Measurements from ENCODE around the gene RNF11. TPM values are rescaled to one million over a fixed set of nuclear protein-coding genes. Genes with fewer than 3 reads are reported as not detected.

RNF11 gene
- total and polyA plus RNA-seq, 4 experiments from 2014 or later: 37.6 to 50.3 (median 42.1) TPM

- CTCF ChIA-PET (ENCODE audit: partially characterized antibody): interaction anchor here (1.6 kb wide), 1 partner anchor 28 kb away, joined by 4 read pairs; no protein-coding TSS in a partner anchor
- POLR2A ChIA-PET (ENCODE audit: partially characterized antibody): no interaction called here
- H3K27ac Mint-ChIP-seq: peak overlapping the region in 2 of 7 donors; percentile 38 to 41
Observed at GRCh38 chr1:51263147-51263877, 27.2 kb downstream of the RNF11 start.

DNA sequence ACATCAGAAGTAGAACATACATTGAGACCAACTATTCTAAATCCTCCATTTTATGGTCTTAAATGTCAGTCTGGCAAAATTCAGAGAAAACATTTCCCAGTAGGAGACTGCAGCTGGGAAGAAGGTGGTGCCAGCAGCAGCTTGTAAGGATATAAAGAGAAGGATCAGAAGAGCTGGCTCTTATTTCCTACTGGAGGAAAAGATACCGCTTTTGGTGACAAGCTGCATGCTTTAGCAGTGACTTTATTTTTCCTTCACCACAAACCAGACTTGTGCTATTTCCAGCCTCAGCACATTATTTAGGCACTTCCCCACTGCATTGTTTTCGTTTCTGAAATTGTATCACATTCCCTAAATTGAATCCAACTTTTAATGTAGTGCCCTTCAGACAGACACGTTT, 28.4 kb downstream of the RNF11 start:
- peak overlapping the region in 4 of 7 donors; percentile 36 to 66 (median 47) for H3K27ac Mint-ChIP-seq
- H3K4me1 Mint-ChIP-seq: peaks cover 40 to 75% (median 59%) of the 10 kb centered on the region in 4 donors
- H3K4me3 Mint-ChIP-seq: no peak overlapping the region
- Histone ChIP-seq H3K9me3 (ENCODE audit: control insufficient read depth in 1 of 2, low read length in 2 of 2) (no peaks in the 10 kb centered on the region), H3K36me3 (ENCODE audit: insufficient read depth, low read length) (no peaks in the 10 kb centered on the region), H3K27me3 (ENCODE audit: insufficient read depth, low read length) (no peaks in the 10 kb centered on the region), H3K4me1 (ENCODE audit: insufficient read depth, low read length) (peaks cover 28% of the 10 kb centered on the region), H3K4me3 (ENCODE audit: low read length in 2 of 2) (no peak overlapping the region), H3K27ac (ENCODE audit: low read depth, low read length) (no peak overlapping the region)
- no peaks in the 10 kb centered on the region for H3K9me3 Mint-ChIP-seq
- DNase-seq: no peak
- H3K36me3 Mint-ChIP-seq: peaks cover 3 to 8% of the 10 kb centered on the region in 2 donors
- CTCF ChIA-PET (ENCODE audit: partially characterized antibody): no interaction called here
- intact Hi-C loops (cut with micrococcal nuclease): no loop called here
- no peaks in the 10 kb centered on the region for H3K27me3 Mint-ChIP-seq
- POLR2A ChIA-PET (ENCODE audit: partially characterized antibody): interaction anchor here (1.7 kb wide), 1 partner anchor 29 kb away, joined by 4 read pairs; no protein-coding TSS in a partner anchor

More at GRCh38 chr1:51263147-51263877, 27.2 kb downstream of the RNF11 start:
- Histone ChIP-seq H3K4me1 (ENCODE audit: insufficient read depth, low read length) (peaks cover 35% of the 10 kb centered on the region), H3K9me3 (ENCODE audit: control insufficient read depth in 1 of 2, low read length in 2 of 2) (no peaks in the 10 kb centered on the region), H3K27me3 (ENCODE audit: insufficient read depth, low read length) (no peaks in the 10 kb centered on the region), H3K4me3 (ENCODE audit: low read length in 2 of 2) (no peak overlapping the region), H3K36me3 (ENCODE audit: insufficient read depth, low read length) (no peaks in the 10 kb centered on the region), H3K27ac (ENCODE audit: low read depth, low read length) (no peak overlapping the region)
- Mint-ChIP-seq H3K9me3 (no peaks in the 10 kb centered on the region), H3K4me3 (peak overlapping the region in 1 of 8 donors; percentile 46), H3K4me1 (peaks cover 48 to 82% (median 67%) of the 10 kb centered on the region in 4 donors), H3K36me3 (peaks cover 0 to 5% of the 10 kb centered on the region in 2 donors), H3K27me3 (no peaks in the 10 kb centered on the region)
- no peak for DNase-seq
- intact Hi-C loops (cut with micrococcal nuclease): no loop called here

- no peaks in the 10 kb centered on the region for H3K9me3 Mint-ChIP-seq
- DNase-seq: no peak
- CTCF ChIA-PET (ENCODE audit: partially characterized antibody): no interaction called here
- Histone ChIP-seq H3K27ac (ENCODE audit: low read depth, low read length) (no peak overlapping the region), H3K9me3 (ENCODE audit: control insufficient read depth in 1 of 2, low read length in 2 of 2) (no peaks in the 10 kb centered on the region), H3K27me3 (ENCODE audit: insufficient read depth, low read length) (no peaks in the 10 kb centered on the region), H3K4me1 (ENCODE audit: insufficient read depth, low read length) (peaks cover 28% of the 10 kb centered on the region), H3K36me3 (ENCODE audit: insufficient read depth, low read length) (no peaks in the 10 kb centered on the region), H3K4me3 (ENCODE audit: low read length in 2 of 2) (no peak overlapping the region)
- intact Hi-C loops (cut with micrococcal nuclease): no loop called here
- H3K27me3 Mint-ChIP-seq: no peaks in the 10 kb centered on the region
- no peak overlapping the region for H3K4me3 Mint-ChIP-seq
- H3K36me3 Mint-ChIP-seq: peaks cover 4 to 16% of the 10 kb centered on the region in 2 donors
- peak overlapping the region in 1 of 7 donors; percentile 0 for H3K27ac Mint-ChIP-seq
- peaks cover 31 to 63% (median 51%) of the 10 kb centered on the region in 4 donors for H3K4me1 Mint-ChIP-seq
- POLR2A ChIA-PET (ENCODE audit: partially characterized antibody): interaction anchor here (1.7 kb wide), 1 partner anchor 30 kb away, joined by 4 read pairs; no protein-coding TSS in a partner anchor
Observed at GRCh38 chr1:51265618-51266017, 29.5 kb downstream of the RNF11 start.

DNA sequence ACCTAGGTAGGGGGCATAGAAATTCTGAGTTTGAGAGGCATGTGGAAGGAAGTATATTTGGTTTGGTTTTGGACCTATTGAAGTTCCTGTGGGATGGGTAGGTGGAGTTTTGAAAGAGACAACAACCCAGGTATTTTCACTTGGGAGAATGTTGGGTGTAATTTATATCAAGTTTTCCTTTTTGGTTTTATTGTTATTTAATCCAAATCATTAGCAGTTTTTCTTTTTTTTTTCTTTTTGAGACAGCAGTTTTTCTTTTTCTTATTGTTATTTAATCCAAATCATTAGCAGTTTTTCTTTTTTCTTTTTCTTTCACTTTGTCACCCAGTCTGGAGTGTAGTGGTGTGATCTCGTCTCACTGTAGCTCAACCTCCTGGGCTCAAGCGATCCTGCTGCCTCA, 30.1 kb downstream of the RNF11 start:
- Mint-ChIP-seq H3K4me1 (peaks cover 31 to 62% (median 47%) of the 10 kb centered on the region in 4 donors), H3K27ac (peak overlapping the region in 1 of 7 donors; percentile 48), H3K9me3 (peaks cover 0 to 2% (median 0%) of the 10 kb centered on the region in 8 donors), H3K4me3 (peak overlapping the region in 1 of 8 donors; percentile 26), H3K36me3 (peaks cover 10 to 22% of the 10 kb centered on the region in 2 donors), H3K27me3 (no peaks in the 10 kb centered on the region)
- DNase-seq: no peak
- peaks cover 4% of the 10 kb centered on the region for H3K36me3 ChIP-seq (ENCODE audit: insufficient read depth, low read length)
- intact Hi-C loops (cut with micrococcal nuclease): no loop called here
- H3K4me3 ChIP-seq (ENCODE audit: low read length in 2 of 2): no peak overlapping the region
- peaks cover 28% of the 10 kb centered on the region for H3K4me1 ChIP-seq (ENCODE audit: insufficient read depth, low read length)
- H3K27me3 ChIP-seq (ENCODE audit: insufficient read depth, low read length): no peaks in the 10 kb centered on the region
- no peaks in the 10 kb centered on the region for H3K9me3 ChIP-seq (ENCODE audit: control insufficient read depth in 1 of 2, low read length in 2 of 2)
- POLR2A ChIA-PET (ENCODE audit: partially characterized antibody): no interaction called here
- CTCF ChIA-PET (ENCODE audit: partially characterized antibody): no interaction called here
- H3K27ac ChIP-seq (ENCODE audit: low read depth, low read length): no peak overlapping the region

DNA sequence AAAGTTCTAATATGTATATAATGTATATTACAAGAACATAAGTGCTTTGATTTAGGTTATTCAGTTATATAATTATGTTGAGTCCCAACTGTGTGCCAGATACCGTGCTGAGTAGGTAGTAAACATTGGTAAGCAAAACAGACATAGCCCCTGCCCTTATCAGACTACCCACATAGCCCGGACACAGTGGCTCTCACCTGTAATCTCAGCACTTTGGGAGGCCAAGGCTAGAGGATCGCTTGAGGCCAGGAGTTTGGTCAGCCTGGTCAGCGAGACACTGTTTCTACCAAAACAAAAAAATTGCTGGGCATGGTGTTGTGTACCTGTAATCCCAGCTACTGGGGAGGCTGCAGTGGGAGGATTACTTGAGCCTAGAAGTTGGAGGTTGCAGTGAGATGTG, 30.7 kb downstream of the RNF11 start:
- no peak overlapping the region for H3K27ac ChIP-seq (ENCODE audit: low read depth, low read length)
- H3K27me3 ChIP-seq (ENCODE audit: insufficient read depth, low read length): no peaks in the 10 kb centered on the region
- DNase-seq: no peak
- no peaks in the 10 kb centered on the region for H3K27me3 Mint-ChIP-seq
- peaks cover 28% of the 10 kb centered on the region for H3K4me1 ChIP-seq (ENCODE audit: insufficient read depth, low read length)
- CTCF ChIA-PET (ENCODE audit: partially characterized antibody): no interaction called here
- peak overlapping the region in 1 of 7 donors; percentile 55 for H3K27ac Mint-ChIP-seq
- POLR2A ChIA-PET (ENCODE audit: partially characterized antibody): interaction anchor here (0.6 kb wide), 1 partner anchor 25 kb away, joined by 3 read pairs; no protein-coding TSS in a partner anchor
- no peak overlapping the region for H3K4me3 Mint-ChIP-seq
- peaks cover 0 to 2% (median 0%) of the 10 kb centered on the region in 8 donors for H3K9me3 Mint-ChIP-seq
- H3K4me3 ChIP-seq (ENCODE audit: low read length in 2 of 2): no peak overlapping the region
- H3K4me1 Mint-ChIP-seq: peaks cover 28 to 59% (median 44%) of the 10 kb centered on the region in 4 donors
- H3K36me3 ChIP-seq (ENCODE audit: insufficient read depth, low read length): peaks cover 6% of the 10 kb centered on the region
- no peaks in the 10 kb centered on the region for H3K9me3 ChIP-seq (ENCODE audit: control insufficient read depth in 1 of 2, low read length in 2 of 2)
- intact Hi-C loops (cut with micrococcal nuclease): no loop called here
- peaks cover 12 to 27% of the 10 kb centered on the region in 2 donors for H3K36me3 Mint-ChIP-seq

- H3K4me1 ChIP-seq (ENCODE audit: insufficient read depth, low read length): peaks cover 28% of the 10 kb centered on the region
- ChIA-PET POLR2A (ENCODE audit: partially characterized antibody) (no interaction called here), CTCF (ENCODE audit: partially characterized antibody) (interaction anchor here (0.6 to 1.4 kb wide), 4 partner anchors 14 to 77 kb away, joined by 3 read pairs; no protein-coding TSS in a partner anchor)
- no peak overlapping the region for H3K27ac ChIP-seq (ENCODE audit: low read depth, low read length)
- H3K27me3 Mint-ChIP-seq: no peaks in the 10 kb centered on the region
- no peaks in the 10 kb centered on the region for H3K9me3 ChIP-seq (ENCODE audit: control insufficient read depth in 1 of 2, low read length in 2 of 2)
- peaks cover 20 to 36% of the 10 kb centered on the region in 2 donors for H3K36me3 Mint-ChIP-seq
- peaks cover 0 to 2% (median 0%) of the 10 kb centered on the region in 8 donors for H3K9me3 Mint-ChIP-seq
- no peak for DNase-seq
- peaks cover 22 to 51% (median 38%) of the 10 kb centered on the region in 4 donors for H3K4me1 Mint-ChIP-seq
- no peaks in the 10 kb centered on the region for H3K27me3 ChIP-seq (ENCODE audit: insufficient read depth, low read length)
- H3K36me3 ChIP-seq (ENCODE audit: insufficient read depth, low read length): peaks cover 12% of the 10 kb centered on the region
- no peak overlapping the region for H3K4me3 ChIP-seq (ENCODE audit: low read length in 2 of 2)
- intact Hi-C loops (cut with micrococcal nuclease): no loop called here
- H3K27ac Mint-ChIP-seq: peak overlapping the region in 2 of 7 donors; percentile 57 to 66
- no peak overlapping the region for H3K4me3 Mint-ChIP-seq
Observed at GRCh38 chr1:51268634-51269033, 32.6 kb downstream of the RNF11 start.

DNA sequence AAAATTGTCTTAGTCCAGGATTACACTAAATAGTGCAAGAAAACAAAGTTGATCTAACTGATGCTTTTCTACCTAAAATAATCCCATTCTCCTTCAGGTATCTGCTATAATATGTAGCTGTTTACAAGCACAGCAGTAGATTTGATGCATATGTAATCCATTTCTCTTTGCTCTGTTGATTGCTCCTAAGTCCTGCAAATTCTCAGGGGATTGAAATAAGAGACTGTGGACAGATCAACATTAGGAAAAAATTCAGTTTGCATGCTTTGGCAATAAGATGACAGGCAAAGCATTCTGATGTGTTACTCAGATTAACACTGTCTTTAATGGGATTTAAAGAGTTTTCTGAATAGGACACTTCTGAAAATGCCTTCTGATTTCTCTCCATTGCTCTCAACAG, 34.7 kb downstream of the RNF11 start:
- Mint-ChIP-seq H3K27me3 (no peaks in the 10 kb centered on the region), H3K27ac (peak overlapping the region in 1 of 7 donors; percentile 45), H3K4me3 (no peak overlapping the region), H3K9me3 (peaks cover 0 to 2% (median 0%) of the 10 kb centered on the region in 8 donors), H3K4me1 (peaks cover 12 to 34% (median 22%) of the 10 kb centered on the region in 4 donors), H3K36me3 (peaks cover 26 to 43% of the 10 kb centered on the region in 2 donors)
- H3K36me3 ChIP-seq (ENCODE audit: insufficient read depth, low read length): peaks cover 14% of the 10 kb centered on the region
- no peaks in the 10 kb centered on the region for H3K9me3 ChIP-seq (ENCODE audit: control insufficient read depth in 1 of 2, low read length in 2 of 2)
- intact Hi-C loops (cut with micrococcal nuclease): no loop called here
- no peaks in the 10 kb centered on the region for H3K27me3 ChIP-seq (ENCODE audit: insufficient read depth, low read length)
- H3K4me1 ChIP-seq (ENCODE audit: insufficient read depth, low read length): peaks cover 23% of the 10 kb centered on the region
- no peak overlapping the region for H3K4me3 ChIP-seq (ENCODE audit: low read length in 2 of 2)
- ChIA-PET CTCF (ENCODE audit: partially characterized antibody) (no interaction called here), POLR2A (ENCODE audit: partially characterized antibody) (no interaction called here)
- no peak overlapping the region for H3K27ac ChIP-seq (ENCODE audit: low read depth, low read length)
- DNase-seq: no peak
